ENCODE data around the gene ERC2.
A peak's percentile ranks its signal among the peaks of the same experiment; 100 is the strongest.

The ERC2 gene

GRCh38 chr3:55989366-55989765 is 478.9 kb downstream of the ERC2 start:
- no peak overlapping the region for H3K4me3 ChIP-seq (ENCODE audit: low read length)
- DNase-seq (ENCODE audit: low read depth) = no peak
- TF ChIP-seq, protein P1, sequence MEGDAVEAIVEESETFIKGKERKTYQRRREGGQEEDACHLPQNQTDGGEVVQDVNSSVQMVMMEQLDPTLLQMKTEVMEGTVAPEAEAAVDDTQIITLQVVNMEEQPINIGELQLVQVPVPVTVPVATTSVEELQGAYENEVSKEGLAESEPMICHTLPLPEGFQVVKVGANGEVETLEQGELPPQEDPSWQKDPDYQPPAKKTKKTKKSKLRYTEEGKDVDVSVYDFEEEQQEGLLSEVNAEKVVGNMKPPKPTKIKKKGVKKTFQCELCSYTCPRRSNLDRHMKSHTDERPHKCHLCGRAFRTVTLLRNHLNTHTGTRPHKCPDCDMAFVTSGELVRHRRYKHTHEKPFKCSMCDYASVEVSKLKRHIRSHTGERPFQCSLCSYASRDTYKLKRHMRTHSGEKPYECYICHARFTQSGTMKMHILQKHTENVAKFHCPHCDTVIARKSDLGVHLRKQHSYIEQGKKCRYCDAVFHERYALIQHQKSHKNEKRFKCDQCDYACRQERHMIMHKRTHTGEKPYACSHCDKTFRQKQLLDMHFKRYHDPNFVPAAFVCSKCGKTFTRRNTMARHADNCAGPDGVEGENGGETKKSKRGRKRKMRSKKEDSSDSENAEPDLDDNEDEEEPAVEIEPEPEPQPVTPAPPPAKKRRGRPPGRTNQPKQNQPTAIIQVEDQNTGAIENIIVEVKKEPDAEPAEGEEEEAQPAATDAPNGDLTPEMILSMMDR (conservative IDR thresholded peaks at IDR 0.05; ENCODE audit: low read length) = no peak

DNA sequence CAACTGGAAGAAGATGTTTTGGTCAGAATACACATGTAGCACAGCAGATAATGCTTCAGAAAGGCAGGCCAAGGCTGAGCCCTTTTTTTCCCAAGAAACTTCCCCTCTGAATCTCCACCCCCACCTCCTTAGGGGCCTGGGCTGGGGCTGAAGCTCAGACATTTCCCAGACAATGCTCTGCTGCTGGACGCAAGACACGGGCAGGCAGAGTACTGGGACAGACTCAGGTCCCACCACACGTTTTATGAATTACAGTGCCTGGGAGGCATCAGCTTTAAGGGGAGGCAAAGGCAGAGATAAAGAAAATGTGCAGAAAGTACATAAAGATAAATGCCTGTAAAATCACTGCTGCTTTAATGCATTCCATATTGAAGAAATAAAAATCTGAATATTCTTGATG is 479.4 kb downstream of the ERC2 start:
- TF ChIP-seq, protein P1 (conservative IDR thresholded peaks at IDR 0.05; ENCODE audit: low read length) = no peak
- H3K4me3 ChIP-seq (ENCODE audit: low read length) = no peak overlapping the region
- DNase-seq (ENCODE audit: low read depth) = no peak

- no peak overlapping the region for H3K4me3 ChIP-seq (ENCODE audit: low read length)
- TF ChIP-seq, protein P1 (conservative IDR thresholded peaks at IDR 0.05; ENCODE audit: low read length) = no peak
- DNase-seq (ENCODE audit: low read depth) = peak; percentile 29
Measured at GRCh38 chr3:55984626-55985025, 483.6 kb downstream of the ERC2 start.

DNA sequence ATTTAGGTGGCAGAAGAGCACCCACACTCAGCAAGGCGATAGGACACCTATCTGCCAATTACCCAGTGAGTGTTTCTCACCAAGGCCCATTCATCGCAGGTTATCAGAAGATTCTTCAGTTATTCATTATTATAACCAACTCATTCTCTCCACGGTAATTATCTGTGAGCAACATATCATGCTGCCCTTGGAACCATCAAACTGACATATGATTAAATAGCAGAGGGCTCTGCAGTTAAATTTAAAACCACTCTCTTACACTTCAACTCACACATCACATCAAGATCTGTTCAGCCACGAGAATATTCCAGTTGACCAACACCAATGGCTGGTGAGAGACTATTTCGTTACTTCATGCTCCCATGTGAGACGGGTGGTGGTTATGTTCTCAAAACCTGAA is 489.3 kb downstream of the ERC2 start:
- TF ChIP-seq, protein P1 (conservative IDR thresholded peaks at IDR 0.05; ENCODE audit: low read length) = no peak

DNA sequence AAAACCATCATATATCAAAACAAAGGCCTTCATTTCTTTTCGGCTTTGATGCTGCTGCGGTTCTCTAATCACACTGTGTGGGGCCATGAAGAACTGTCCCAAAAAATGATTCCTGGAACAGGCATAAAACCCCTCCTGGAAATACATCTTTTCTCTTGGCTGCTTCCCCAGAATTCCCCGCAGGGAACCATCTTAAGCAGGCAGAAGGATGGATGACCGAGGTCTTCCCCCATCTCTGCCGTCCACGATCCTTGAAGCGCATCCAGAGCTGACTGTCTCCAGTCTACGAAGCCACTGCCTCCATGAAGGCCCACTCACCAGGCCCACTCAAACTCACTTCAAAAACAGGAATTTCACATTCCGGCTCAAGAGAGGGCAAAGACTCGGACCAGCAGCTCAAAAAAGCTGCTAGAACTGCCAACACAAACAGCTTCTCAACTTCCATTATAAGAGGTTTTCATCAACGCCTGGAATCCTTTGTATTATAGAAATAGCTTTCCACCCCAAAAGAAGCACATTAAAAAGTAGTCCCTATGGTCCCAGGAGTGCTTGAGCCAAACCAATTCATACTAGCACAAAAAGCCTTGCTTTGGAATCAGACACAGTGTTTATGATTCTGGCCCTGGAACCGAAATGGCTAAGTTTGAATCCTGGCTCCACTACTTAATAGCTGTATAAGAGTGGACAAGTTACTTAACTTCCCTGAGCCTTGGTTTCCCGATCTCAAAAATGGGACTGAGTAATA is 493.7 kb downstream of the ERC2 start:
- DNase-seq (ENCODE audit: low read depth) = no peak
- TF ChIP-seq, protein P1 (conservative IDR thresholded peaks at IDR 0.05; ENCODE audit: low read length) = no peak
- H3K4me3 ChIP-seq (ENCODE audit: low read length) = no peak overlapping the region

More for the DNA sequence above, 489.3 kb downstream of the ERC2 start:
- H3K4me3 ChIP-seq (ENCODE audit: low read length) = no peak overlapping the region
- no peak for DNase-seq (ENCODE audit: low read depth)

- no peak for DNase-seq (ENCODE audit: low read depth)
- no peak overlapping the region for H3K4me3 ChIP-seq (ENCODE audit: low read length)
- TF ChIP-seq, protein P1 (conservative IDR thresholded peaks at IDR 0.05; ENCODE audit: low read length) = no peak
Measured at GRCh38 chr3:55969634-55970033, 498.6 kb downstream of the ERC2 start.

DNA sequence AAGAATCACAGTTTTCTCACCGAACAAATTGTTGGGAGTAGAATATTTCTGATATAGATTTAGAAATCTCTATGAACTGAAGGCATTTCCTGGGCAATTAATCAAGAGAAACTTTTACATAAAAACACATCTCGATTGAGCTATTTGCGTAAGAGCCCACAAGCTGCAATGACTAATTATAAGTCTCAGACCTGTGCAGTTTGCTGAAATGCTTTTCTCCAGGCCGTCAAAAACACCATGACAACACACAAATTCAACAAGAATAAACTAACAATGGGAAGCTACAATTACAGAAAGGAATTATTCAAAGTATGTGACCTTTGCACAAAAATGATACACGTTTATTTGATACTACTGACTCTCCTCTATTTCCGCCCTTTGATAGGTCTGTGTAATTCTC is 499.9 kb downstream of the ERC2 start:
- peak; percentile 15 for DNase-seq (ENCODE audit: low read depth)
- TF ChIP-seq, protein P1 (conservative IDR thresholded peaks at IDR 0.05; ENCODE audit: low read length) = no peak
- H3K4me3 ChIP-seq (ENCODE audit: low read length) = no peak overlapping the region
